Kidney capillary endothelial cell (primary cell): Measurements from ENCODE around the gene FAM25C.
"Not testable (repeated sequence)": the region's sequence is repeated elsewhere in the genome, so short reads cannot be mapped to it uniquely, and the experiment has no call there.

Experiments used
- DNase-seq: peaks from one replicate; pipeline ENCODE4 v3.0.0-alpha.2; 2018; ENCODE audit warnings: low spot score

Gene FAM25C

DNA sequence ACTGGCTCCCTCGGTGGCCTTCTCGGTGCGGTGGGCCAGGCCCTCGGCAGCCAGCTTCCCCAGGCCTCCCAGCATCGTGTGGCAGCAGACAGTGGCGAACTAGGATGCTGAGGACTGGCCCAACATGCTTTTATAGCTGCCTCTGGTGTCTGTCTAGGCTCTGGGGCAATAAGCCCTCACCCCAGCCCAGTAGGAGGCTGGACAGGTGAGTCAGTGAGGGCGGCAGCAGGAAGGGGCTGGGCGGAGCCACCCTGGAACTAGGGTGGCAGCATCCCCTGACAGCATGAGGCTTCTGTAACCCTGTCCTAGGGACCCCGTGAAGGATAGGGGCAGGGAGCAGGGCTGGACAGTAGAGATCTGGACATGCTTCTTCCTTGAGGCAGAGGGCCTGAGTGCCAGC, at the start of gene FAM25C:
TSS of gene FAM25C (minus strand) at position 101 of the 400 bp plus-strand sequence. CDS start at position 75, 26 bp downstream.
- not testable (repeated sequence) for DNase-seq

DNA sequence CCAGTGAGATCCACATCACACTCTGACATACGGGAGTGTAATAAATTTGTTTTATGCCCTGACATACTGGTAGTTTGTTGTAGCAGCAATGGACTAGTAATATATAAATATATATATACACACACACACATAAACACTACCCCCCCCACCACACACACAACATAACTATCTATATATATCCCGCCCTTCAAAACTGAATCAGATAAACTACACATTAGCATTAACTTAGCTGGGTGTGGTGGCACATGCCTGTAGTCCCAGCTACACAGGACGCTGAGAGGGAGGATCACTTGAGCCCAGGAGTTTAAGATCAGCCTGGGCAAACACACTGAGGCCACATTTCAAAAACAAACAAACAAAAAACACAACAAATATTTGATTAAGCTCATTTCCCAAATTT, 45.0 kb upstream of the FAM25C start:
- DNase-seq: not testable (repeated sequence)

DNA sequence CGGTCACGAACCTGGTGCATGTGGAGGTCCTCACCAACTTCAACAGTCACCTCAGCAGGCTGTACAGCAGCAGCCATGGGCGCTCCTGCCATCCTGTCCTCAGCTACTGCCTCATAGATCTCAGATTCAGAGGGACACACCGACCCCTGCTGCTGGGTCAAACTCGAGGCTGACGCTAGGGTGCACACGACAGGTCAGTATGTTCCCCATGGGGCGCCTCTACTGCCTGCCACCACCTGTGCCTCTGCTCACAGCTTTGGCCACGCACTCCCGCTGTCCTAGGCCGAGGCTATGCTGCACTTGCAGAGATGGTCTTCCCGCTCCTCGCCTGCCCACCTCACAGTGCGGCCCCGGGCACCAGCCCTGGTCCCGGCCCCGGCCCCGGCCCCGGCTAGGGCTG, 31.8 kb upstream of the FAM25C start:
- not testable (repeated sequence) for DNase-seq

DNA sequence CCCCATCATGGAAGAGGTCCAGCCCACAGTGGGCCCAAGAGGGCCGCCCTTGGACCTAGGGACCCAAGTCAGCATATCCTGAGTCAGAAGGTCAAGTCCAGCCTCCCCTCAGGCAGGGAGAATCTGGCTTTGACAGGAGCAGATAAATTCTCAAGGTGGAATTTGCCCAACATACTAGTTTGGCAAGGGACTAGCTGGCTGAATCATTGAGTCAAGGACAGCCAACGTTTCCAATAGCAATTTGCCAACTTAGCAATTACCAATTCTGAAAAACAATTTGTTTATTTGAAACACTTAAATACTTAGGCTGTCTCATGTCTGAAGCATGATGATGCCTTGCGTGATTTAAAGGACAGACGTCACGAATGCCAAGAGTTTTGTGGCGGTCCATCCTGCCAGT, 2.7 kb upstream of the FAM25C start:
- DNase-seq: not testable (repeated sequence)

DNA sequence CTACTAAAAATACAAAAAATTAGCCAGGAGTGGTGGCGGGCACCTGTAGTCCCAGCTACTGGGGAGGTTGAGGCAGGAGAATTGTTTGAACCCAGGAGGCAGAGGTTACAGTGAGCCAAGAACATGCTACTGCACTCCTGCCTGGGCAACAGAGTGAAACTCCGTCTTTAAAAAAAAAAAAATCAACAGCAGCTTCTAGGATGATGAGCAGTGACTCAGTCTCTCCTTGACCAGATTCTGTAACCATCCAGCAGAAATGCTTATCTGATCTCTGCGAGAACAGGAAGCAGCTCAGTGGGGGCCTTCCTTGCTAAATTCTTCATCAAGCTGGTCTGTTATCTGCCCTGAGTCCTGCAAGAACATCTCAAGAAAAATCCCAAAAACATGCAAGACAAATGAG, 5.5 kb downstream of the FAM25C start:
- DNase-seq: not testable (repeated sequence)

DNA sequence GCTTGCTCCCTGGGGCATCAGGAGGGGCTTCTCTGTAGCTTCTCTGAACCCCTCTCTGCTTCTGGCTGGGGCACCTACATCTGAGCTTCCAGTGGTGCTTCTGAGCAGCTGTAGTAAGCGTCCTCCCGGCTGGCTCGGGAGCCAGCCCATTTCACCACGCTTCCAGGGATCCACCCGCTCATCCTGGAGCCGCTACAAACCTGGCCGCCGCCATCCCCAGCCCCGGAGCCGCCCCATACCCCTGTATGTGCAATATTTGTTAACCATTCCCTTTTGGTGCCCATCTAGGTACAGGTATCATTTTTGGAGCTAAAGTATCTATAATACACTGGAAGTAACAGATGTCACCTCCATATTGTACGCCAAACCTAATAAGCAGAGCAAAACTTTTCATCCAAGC, 7.0 kb downstream of the FAM25C start:
- DNase-seq: not testable (repeated sequence)

DNA sequence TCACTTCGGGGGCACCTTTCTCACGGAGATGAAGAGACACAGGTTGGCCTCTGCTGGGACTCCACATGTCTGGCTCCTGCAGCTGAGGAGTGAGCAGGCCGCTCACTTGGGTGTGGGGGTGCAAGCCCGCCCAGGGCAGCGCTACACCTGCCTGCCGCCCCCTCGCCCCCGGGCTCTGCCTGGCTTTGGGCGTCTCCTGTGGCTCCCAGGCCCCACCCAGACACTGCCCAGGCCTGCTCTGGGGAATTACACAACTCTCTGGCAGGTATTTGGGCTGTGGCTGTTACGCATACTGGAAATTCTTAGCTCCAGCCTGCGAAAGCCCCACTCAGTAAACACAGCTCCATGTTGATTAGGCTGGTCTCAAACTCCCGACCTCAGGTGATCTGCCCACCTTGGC, 7.9 kb downstream of the FAM25C start:
- not testable (repeated sequence) for DNase-seq

DNA sequence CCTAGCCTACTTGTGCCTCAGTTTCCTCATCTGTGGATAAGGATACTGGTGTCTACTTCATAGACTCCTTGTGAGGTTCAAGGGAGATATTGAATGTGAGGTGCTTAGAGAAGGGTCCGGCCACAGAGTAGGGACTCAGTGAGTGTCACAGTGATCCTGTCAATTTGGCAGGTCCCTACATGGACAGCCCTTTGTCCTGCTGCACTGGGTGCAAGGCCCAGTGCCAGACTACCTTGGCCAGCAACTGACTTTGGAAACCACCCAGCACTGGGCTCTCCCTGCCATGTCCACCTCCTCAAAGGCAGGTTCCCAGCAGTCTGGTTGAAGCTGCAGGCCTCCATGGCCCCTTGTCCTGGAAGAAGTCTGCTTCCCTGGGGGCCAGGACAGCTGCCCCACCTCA, 9.5 kb downstream of the FAM25C start:
- not testable (repeated sequence) for DNase-seq

DNA sequence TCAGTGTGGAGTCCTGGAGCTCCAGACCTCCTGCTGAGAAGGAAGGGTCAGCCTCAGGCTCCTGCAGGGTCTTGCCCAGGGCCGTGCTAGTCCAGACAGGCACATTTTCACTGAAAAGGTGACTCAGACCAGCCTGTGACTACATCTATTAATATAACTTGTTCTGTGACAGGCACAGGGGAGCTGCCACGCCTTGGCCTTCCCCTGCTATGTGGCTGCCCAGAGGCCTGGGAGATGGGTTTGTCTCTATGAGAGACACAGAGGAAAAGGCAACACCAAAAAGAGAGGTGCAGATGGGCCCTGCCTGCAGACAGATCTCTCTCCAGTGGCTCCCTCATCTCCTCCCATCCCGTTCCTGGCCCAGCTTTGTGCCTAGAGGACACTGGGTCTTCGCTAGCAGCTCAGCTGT, 10.0 kb downstream of the FAM25C start:
- not testable (repeated sequence) for DNase-seq

DNA sequence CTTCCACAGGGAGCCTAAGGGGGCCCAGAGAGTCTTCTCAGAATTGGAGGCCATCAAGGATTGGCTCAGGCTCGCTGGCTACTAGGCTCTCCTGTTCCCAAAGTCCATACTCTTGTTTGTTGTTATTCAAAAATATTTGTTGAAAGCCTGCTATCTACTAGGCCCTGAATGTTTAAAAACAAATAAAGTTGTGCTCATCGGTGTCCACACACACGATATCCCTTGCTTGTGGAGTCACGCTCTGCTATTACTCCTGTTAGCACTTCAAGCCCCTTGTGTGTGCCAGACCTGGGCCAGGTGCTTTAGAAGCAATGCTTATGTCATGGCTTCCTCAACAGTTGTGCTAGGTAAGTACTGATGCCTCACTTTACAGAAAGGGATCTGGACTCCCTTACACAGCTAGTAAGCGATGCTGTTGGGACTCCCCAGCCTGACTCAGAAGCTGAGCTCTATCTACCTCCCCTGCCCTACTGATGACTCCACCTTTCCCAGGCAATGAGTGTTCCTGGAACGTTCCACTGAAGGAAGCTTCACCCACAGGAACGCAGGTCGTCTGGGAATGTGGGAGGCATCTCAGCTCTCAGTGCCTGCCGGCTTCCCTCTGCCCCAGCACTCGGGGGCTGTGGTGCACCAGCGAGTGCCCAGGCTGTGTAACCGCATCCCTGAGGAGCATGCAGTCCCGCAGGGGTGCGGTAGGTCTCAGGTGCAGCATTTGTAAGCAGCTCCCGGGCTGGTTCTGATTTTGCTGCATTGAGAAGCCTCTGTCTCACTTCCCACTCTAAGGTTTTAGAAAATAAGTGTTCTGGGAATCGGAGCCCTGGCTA, 10.7 kb downstream of the FAM25C start:
- DNase-seq: not testable (repeated sequence)

DNA sequence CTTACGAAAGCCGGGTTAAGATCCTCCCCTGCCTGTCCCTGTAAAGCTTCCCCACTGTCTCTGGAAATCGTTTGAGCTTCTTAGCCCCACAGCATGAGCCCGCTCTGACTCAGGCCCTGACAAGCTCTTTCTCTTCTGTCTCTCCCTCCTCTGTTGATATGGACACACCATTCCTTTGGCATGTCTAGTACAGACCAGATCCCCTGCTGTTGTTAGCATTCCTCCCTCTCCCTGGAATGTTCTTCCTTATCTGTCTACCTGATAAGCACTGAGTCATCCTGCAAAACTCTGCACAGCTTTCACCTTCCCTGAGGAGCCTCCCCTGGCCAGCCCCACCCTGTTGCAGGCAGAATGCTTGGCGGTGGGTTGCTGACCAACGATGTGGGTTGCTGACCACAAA, 11.6 kb downstream of the FAM25C start:
- not testable (repeated sequence) for DNase-seq

DNA sequence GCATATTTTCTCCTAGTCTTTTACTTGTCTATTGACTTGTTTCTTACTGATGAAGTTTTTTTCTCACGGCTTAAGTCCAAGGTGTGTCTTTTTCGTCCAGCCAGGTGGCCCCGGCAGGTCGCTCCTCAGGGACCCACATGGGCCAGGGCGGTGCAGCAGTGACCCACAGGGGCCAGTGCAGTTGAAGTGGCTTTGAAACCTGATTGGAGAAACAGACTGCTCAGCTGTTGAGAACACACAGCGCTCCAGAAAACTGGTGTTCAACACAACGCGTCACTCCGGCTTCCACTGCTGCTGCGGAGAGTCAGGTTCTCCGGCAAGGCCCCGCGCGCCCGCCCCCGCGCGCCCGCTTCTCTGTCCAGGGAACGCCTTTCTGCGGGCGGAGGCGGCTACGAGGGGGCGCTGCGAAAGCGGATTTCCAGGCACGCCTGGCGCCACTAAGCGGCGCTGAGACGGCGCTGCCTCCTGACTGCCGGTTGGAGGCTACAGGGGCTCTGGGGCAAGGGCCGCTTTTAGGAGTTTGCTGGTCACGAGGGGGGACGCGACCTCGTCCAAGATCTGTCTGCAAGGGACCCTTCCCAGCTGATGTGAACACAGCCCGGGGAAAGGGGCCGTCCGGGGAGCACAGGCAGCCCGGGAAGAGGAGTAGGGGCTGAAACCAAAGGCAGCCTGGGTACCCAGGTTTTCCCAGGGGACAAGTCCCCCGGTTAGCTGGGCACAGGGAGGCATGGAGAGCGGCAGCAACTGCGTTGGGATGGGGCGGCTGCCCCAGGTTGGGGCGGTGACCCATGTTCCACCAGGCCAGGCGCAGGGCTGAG, 13.0 kb downstream of the FAM25C start:
- DNase-seq: not testable (repeated sequence)

DNA sequence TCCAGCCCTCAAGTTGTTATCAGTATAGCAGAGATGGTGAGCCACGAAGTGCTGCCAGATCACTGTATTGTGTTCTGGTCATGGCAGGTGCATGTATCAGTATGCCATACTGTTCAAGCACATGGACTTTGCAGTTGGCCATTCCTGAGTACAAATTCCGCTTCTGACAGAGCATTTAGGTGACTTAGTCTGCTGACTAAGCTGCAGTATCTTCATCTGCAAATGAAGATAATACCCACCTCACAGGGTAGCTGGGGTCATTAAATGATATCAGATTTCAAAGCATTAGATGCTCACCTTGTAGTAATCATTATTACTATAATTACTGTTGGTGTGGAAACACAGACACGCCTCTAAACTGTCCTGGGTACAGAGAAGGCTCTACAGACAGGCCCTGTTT, 24.2 kb downstream of the FAM25C start:
- not testable (repeated sequence) for DNase-seq

DNA sequence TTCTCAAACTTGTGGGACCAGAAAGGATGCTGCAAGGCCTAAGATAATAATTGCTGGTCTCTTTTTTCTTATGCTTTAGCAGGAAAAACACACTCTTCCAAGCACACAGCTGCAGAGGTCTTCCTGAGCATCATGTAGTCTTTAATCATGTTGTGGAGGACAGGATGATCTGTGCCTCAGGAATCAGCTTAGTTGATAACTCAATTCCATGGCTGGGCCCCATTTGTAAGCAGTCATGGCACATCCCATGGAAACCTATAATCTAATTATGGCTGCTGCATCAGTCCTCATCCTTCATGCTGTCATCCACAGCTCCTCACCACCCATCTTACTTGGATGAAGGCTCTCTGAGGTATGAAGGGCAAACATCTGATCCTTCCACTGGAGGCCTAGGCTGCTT, 26.5 kb downstream of the FAM25C start:
- DNase-seq: not testable (repeated sequence)

DNA sequence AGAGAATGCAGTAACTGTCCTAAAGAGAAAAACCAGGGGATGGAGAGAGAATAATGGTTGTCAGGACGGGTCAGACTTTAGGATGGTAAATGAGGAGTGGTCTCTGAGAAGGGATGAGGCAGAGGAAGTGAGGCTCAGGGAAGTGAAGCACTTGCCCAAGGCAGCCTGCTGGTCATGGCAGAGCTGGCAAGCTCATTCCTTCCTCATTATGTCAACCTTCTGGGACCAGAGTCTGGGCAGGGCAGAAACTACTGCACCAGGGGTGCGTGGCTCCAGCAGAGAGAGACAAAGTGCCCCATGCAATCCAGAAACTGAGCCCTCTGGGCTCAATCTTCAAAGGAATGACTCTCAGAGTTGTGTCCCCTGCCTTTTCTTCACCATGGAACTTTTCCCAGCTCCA, 27.5 kb downstream of the FAM25C start:
- not testable (repeated sequence) for DNase-seq

DNA sequence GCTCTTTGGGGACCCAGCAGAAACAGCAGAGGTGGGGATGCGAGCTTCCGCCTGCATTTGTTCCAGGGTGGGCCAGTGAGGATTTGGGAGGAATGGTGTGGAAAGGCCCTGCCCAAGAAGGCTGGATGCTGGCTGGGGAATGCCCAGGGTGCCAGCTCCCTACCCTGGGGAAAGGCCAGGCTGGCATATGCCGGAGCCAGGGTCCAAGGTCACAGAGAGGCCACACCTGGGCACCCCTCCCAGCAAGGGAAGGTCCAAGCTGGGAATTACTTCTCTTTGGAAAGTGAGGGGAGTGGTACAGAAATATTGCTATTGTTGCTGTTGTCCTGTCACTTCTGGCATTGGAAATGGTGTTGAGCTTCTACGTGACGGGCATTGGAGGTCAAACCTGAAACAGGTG, 28.0 kb downstream of the FAM25C start:
- not testable (repeated sequence) for DNase-seq

DNA sequence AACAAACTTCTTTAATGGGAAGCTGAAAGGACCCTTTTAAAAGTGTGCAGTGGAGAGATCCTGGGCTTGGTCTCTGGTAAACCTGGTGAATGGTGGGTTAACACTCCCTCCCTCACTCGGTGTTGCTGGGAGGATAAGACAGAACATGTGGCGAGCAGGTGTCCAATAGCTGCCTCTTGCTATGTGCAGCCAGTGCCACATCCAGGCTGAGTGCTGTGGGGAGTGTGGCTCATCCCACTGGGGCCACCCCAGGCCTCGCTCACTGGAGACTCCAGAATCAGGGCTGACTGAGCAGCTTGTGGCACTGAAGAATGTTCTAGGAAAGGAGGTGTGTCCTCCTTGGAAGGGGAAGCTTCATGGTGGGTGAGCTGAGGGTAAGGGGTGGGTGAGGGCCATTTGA, 29.5 kb downstream of the FAM25C start:
- not testable (repeated sequence) for DNase-seq

DNA sequence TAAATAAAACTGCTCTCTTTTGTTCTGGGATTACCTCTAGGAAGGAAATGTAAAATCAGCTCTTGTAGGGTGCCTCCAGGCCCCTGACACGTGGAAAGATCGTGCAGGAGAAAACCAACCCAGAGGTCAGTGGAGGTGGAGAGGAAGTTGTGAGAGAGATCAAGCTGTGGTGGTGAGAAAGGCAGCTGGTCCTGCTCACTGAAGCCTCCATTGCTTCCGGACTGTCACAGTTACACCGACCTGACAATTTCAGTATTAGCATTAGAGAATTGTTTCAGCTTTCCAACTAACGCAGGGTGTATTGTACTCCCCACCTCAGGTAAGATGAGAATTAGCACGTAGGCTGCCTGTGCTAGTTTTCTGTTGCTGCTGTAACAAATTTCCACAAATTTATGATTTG, 30.6 kb downstream of the FAM25C start:
- DNase-seq: not testable (repeated sequence)

DNA sequence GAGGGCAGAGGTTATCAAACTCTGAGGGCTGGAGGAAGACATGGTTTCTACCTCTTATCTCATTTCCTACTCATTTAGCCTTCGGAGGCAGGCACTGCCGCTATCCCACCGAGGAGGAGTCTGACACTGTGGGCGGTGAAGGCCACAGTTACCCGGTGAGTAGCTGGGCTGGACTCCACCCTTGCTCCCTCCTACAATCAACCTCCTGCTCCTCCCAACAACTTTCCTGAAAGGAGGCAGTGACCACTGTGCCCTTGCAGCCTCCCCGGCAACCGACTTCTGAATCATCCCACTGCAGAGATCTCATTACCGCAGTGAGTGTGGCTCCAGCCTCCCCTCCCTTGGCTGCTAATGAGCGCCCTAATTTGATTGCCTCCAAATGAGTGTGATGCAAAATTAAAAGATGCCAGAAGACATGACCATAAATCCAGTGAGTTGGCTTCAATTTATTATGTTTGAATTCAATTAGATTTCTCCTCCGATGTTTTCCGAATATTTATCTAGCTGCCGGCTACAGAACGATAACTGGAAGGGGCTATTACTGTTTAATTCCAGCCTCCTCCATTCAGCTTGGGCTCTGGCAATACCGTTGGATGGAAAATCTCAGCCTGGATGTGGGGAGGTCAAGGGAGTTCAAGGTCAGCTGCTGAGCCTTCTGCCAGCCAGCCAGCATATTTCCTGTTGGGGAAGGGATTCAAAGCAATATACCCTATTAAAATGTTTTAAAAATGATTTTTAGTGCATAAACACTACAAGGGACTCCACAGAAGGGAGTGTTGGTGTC, 35.1 kb downstream of the FAM25C start:
- not testable (repeated sequence) for DNase-seq

DNA sequence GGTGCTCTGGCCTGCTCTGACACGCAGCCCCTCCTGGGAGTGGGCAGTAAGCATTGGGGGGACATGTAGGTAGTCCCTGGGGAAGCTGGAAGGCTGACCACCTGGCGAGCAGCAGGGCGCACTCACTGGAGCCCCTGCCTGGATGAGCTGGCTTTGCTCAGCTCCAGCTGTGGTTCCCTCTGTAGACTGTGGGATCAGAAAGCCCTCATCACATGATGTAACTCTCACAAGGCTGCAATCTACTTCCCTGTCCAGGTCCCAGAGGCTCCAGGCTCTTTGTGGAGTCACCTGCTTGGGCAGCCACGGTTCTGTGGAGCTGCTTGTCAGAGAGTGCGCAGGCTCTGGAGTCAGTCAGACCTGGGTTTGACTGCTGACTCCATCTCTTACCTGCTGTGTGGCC, 36.8 kb downstream of the FAM25C start:
- not testable (repeated sequence) for DNase-seq

DNA sequence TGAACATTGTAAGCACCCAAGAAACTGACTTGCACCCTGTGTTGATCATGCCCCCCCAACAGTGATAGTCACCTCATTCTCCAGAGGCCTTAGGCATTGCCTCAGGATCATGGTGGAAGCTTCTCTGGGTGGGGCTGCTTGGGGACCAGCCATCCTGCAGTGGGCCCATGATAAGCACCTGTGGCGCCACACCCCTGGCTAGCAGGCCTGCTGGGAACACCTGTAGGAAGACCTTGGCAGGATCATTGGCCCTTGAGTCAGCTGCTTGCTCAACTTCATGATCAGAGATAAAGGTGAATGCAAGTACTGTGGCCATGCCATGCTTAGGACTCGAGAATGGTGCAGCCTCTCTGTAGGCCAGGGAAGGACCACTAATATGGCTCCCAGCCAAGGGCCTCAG, 38.9 kb downstream of the FAM25C start:
- not testable (repeated sequence) for DNase-seq

DNA sequence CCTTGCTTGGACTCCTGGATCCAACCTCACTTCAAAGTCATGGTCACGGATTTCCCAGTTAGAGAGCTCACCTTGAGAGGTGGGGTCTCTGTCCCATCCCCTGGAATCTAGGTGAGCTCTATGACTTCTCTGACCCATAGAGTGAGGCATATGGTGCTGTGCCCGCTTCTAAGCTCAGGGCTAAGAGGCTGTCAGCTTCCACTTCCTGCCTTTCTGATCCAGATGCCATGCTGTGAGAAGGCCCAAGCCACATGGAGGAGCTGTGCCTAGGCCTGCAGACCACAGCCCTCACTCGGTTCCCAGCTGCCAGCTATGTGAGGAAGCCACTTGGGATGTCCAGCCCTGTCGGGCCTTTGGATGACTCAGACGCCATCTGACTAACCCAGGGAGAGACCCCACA, 39.9 kb downstream of the FAM25C start:
- DNase-seq: not testable (repeated sequence)
